DLD1 (cell line): Measurements from ENCODE around the gene COMMD9.

Source experiments
- in situ Hi-C: cut with HindIII; loops from 2 replicates; pipeline ENCODE4 v1.10.0; 2017; ENCODE audit warnings: low sequenced_read_pairs

The COMMD9 gene

DNA sequence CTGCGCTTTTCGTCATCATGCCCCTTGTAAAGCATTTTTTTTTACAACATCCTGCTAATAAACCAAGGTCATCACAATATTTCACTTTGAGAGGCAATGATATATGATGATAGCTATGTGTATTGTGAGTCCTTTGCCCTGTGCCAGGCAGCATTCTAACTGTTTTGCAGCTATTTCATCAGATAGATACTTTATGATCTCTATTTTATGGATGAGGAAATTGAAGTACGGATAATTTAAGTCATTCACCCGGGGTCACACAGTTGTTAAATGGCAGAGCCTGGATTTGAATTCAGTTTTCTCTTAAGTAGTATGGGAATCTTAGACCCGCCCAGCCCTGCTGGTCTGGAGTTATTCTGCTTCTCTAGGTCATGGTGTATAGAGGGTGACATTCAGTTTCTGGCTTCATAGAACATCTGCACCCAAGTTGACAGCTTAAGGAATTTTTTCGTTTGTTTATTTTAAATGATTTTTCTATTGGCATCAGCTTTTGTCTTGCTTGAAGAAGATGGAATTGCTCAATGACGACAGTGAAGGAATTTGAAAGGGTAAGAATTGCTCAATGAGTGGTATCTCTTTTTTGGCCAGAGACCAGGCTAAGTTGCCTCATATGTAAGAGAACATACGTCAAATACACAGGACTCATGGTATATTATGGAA is 7.8 kb upstream of the COMMD9 start:
- in situ Hi-C loops: loop anchor here (5.0 kb wide), 1 partner anchor 170 kb away; no protein-coding TSS in a partner anchor

- in situ Hi-C loops: loop anchor here (5.0 kb wide), 1 partner anchor 171 kb away; no protein-coding TSS in a partner anchor
These were observed 6.7 kb upstream of the COMMD9 start, which contains the start of gene PRR5L for GRCh38 chr11:36295926-36296325. PRR5L (plus strand) TSS chr11:36296288; CDS start chr11:36401122, 104,834 bp downstream.

DNA sequence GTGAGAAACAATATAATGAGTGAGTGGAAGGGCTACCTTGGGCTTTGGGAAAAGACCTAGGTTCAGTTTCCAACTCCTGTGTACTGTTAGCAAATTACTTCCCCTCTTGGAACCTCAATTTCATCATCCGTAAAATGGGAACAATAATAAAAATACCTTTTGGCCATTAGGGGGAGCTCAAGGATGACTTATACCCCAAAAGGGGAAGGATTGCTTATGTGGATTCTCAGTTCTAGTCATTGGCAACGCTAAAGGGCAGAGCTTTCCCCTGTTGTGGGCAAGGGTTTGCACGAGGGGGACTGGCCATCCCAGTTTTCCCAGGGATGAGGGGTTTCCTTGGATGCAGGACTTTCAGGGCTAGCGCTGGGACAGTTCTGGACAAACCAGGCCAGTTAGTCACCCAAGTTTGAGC is 3.1 kb upstream of the COMMD9 start:
- in situ Hi-C loops: no loop called here

DNA sequence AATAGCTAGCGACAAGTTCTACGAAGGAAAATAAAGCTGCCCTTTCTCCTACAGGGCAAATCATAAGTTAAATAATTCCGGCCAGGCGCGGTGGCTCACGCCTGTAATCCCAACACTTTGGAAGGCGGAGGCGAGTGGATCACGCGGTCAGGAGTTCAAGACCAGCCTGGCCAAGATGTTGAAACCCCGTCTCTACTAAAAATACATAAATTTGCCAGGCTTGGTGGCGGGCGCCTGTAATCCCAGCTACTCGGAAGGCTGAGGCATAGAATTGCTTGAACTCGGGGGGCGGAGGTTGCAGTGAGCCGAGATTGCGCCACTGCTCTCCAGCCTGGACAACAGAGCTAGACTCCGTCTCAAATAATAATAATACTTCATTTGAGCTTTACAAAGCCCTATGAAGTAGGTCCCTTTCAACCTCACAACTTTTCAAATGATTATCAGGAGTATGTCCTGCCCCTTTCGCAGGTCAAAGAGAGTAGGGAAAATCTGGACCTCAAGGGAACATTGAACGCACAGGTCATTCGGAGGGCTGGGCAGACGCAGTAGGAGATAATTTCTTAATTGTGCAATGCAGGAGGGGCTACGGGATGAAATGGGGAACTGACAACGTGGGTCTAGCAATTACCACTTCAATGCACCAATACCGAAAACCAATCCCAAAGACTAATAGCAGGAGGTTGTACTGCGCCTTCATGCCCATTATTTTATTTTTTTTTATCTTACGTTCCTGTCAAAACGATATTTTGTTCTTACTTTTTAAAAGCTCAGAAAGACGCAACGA is 590 bp downstream of the COMMD9 start:
- in situ Hi-C loops: no loop called here

DNA sequence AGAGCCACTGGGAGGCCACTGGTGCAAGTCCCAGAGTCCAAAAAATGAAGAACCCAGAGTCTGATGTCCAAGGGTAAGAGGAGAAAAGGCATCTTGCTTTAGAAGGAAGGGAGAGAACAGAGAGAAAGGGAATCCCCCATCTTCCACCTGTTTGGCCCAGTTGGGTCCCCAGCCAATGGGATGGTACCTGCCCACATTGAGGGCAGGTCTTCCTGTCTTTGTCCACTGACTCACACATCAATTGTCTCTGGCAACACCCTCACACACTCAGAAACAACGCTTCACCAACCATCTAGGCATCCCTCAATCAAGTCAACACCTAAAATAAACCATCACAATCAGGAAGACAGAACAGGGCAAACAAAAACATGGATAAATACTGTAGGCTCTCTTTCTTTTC is 6.3 kb downstream of the COMMD9 start:
- in situ Hi-C loops: no loop called here

GRCh38 chr11:36281850-36282249 is 7.4 kb downstream of the COMMD9 start:
- in situ Hi-C loops: no loop called here

DNA sequence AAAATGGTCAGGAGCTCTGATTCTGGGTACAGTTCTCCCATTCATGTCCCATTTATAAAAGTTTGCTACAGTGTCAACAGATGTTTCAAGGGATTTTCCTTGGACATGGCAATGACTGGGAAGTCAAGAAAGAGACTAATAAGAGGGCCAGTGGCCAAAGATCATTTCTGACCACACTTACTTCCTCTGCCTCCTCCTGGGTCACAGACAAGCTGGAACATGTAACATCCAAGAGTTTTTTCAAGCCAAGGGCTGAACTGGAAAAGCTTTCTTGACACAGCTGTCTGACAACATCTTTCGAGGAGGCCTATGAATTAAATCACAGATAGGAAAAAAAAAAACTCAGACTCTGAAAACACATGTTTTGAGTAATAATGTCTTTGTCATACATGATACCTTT is 8.7 kb downstream of the COMMD9 start:
- in situ Hi-C loops: no loop called here

DNA sequence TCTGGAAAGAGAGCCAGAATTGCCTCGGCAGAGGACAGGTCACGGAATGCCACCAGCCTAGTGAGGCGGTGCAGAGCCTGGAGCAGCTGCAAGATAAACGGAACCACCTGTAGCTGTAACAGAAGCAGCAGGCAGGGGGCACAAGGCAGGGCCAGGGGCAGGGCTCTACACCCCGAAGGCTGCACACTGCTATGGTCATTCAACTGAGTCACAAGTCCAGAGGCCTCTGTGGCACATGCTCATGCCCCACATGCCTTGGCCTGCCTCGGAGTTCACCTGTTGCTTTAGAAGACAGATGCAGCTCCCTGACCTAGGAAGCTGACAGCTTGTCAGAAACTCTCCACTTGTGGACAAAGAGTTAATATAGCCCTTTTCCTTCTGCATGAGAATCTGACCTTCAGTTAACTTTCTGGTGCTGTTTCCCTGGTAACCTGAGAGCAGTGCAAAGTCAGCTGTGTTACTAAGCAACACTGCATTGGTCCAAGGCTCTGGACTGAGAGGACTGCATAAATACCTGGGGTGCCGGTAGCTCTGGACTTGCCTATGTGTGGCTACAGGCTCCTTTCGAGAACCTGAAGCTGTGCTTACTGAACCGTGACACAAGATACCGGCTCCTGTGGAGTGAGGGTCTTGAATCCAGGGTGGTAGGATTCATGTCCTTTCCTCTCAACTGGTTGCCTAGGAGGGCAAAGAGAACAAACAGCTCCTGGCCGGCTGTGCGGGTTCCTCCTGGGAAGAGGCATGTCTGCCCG is 10.5 kb downstream of the COMMD9 start:
- in situ Hi-C loops: no loop called here

DNA sequence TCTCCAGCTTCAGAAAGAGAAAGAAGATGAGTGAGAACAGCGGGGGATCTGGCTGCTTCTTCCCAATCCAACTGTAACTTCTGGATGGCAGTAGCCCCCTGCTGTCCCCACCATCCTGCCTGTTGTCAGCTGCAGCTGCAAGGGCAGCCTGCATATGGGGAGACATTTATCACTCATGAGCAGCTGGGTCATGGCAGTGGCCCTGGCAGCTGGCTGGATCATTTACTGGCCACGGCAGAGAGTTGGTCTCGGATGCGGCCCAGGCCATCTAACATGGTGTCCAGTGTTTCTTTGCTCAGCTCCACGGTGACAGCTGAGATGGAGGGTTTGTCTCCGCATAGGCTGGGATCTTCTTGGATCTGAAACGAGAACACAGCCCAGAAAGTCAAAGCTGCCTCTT is 14.8 kb downstream of the COMMD9 start:
- in situ Hi-C loops: loop anchor here (25.0 kb wide), 2 partner anchors 662 to 787 kb away; partner anchors contain the start of gene FJX1

- in situ Hi-C loops: loop anchor here (25.0 kb wide), 2 partner anchors 661 to 786 kb away; partner anchors contain the start of gene FJX1
These were observed 16.1 kb downstream of the COMMD9 start for GRCh38 chr11:36273110-36273509.

GRCh38 chr11:36271794-36272407 is 17.3 kb downstream of the COMMD9 start:
- in situ Hi-C loops: loop anchor here (25.0 kb wide), 2 partner anchors 660 to 785 kb away; partner anchors contain the start of gene FJX1

GRCh38 chr11:36270701-36271100 is 18.5 kb downstream of the COMMD9 start:
- in situ Hi-C loops: loop anchor here (25.0 kb wide), 2 partner anchors 658 to 783 kb away; partner anchors contain the start of gene FJX1

GRCh38 chr11:36268337-36268985 is 20.8 kb downstream of the COMMD9 start:
- in situ Hi-C loops: loop anchor here (25.0 kb wide), 2 partner anchors 656 to 781 kb away; partner anchors contain the start of gene FJX1

GRCh38 chr11:36266767-36267166 is 22.5 kb downstream of the COMMD9 start:
- in situ Hi-C loops: loop anchor here (25.0 kb wide), 2 partner anchors 654 to 779 kb away; partner anchors contain the start of gene FJX1

DNA sequence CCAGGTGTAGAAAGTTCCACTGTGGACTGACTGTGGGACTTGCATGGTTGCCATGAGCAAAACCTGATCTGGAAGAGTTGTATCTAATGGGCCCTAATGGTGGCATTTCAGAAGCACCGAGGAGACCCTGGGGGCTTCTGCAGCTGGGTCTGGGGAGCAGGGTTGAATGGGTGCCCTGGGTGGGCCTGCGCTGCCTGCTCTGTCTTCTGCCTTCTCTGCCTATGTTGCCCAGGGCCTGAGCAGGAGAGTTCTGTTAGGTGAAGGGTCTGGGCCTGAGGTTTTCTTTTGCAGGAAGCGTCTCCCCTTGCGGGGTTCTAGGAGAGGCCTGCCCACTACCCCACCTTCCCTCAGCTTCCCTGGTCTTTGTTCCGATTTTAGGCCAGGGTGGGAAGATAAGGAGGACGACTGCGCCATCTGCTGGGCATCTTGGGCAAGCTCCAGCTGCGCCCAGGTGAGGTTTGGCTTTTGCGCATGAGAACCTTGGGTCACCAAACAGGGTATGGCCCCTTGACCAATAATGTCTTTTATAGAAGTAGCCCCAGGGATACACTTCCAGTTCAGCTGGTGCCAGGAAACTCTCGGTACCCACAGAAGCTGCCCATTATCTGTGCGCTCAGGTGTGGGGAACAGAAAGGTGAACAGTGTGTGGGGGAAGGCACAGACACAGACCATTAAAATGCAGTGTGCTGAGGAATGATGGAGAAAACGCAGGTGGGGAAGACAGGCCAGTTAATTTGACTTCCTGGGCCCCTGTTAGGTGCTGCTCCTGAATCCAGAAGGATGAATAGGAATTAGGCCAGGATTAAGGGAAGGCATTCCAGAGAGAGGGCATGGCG is 23.2 kb downstream of the COMMD9 start:
- in situ Hi-C loops: loop anchor here (25.0 kb wide), 2 partner anchors 654 to 779 kb away; partner anchors contain the start of gene FJX1

DNA sequence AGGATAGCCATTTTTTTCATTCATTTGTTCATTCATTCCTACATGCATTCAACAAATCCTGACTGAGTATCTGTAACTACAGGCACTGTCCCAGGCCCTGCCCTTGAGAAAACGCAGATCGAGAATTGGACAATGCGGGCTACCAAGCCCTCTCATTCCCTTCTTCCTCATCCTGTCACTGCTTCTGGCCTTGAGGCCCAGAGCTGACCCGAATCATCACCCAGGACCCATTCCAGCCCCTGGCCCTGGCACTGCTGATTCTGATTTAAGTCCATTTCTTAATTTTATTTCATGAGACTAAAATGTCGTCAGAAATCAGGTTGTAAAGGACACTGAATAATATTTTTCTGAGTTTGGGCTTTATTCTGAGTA is 24.3 kb downstream of the COMMD9 start:
- in situ Hi-C loops: loop anchor here (25.0 kb wide), 2 partner anchors 653 to 778 kb away; partner anchors contain the start of gene FJX1

DNA sequence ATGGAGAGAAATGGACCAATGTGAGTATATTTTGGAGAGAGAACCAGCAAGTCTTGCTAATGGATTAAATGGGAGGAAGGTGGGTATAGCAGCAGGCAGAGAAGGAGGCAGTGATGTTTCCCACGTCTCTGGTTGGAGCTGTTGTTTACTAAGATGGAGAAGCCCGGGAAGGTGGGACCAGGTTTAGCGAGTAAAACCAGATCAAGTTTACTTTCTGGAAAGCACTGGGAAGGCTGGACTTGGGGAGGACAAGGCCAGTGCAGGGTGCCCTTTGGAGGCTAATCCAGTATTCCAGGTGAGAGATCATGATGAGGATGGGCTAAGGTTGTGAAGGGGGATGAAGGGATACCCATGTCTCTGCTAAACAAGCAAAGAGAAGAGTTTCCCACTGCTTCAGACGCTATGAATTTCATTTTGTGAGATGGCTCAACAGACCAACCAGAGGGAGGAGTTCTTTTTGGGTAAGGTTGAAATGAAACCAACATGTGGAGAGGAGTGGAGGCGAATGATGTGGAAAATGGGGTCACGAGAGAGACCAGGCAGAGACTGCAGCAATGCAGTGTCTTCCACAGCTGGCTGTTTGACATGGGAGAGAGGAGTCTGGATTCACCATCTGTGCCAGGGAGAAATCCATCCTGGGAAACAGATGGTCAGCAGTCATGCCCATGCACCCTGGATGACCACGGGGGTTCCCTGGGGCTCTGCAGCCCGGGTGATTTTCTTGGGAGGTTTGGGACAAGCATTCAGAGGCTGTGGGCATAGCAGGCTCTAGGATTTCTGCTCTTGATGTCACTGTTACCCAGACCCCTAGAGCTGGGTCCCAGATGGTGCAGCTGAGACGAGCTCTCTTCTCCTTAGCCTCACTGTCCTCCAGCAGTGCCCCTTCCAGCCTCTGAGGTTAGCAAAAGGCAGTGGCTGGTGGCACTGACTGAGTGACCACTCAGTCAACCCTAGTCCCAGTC is 24.9 kb downstream of the COMMD9 start:
- in situ Hi-C loops: loop anchor here (25.0 kb wide), 2 partner anchors 652 to 777 kb away; partner anchors contain the start of gene FJX1

GRCh38 chr11:36261094-36261493 is 28.1 kb downstream of the COMMD9 start:
- in situ Hi-C loops: loop anchor here (25.0 kb wide), 2 partner anchors 649 to 774 kb away; partner anchors contain the start of gene FJX1
